GM21360 (cell line): ENCODE results near the gene PPARG.
"Not testable (repeated sequence)": the region's sequence is repeated elsewhere in the genome, so short reads cannot be mapped to it uniquely, and the experiment has no call there.

Experiments
- ATAC-seq: cut with Tn5 transposase; IDR thresholded peaks from one replicate; pipeline ENCODE4 v1.9.1; 2021; ENCODE audit warnings: mild to moderate bottlenecking, moderate library complexity; ENCODE audit not compliant: unreplicated experiment

The PPARG gene

DNA sequence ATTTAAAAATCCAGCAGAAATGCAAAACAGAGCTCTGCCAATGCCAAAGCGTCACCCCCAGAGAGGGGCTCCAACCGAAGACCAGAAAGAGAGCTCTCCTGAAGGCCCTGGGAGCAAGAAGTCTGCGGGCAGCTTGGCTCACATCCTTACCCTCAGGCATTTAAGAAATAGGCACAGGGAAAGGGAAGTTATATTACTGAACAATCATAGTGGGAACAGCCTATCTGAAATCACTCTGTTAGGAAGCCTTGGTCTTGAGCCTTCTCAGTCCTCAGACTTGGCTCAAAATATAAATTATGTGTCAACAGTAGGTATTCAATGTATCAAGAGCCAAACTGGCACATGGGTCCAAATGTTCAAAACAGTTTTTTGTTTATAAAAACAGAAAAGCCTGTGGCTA is 10.3 kb upstream of the PPARG start:
- ATAC-seq: no peak

DNA sequence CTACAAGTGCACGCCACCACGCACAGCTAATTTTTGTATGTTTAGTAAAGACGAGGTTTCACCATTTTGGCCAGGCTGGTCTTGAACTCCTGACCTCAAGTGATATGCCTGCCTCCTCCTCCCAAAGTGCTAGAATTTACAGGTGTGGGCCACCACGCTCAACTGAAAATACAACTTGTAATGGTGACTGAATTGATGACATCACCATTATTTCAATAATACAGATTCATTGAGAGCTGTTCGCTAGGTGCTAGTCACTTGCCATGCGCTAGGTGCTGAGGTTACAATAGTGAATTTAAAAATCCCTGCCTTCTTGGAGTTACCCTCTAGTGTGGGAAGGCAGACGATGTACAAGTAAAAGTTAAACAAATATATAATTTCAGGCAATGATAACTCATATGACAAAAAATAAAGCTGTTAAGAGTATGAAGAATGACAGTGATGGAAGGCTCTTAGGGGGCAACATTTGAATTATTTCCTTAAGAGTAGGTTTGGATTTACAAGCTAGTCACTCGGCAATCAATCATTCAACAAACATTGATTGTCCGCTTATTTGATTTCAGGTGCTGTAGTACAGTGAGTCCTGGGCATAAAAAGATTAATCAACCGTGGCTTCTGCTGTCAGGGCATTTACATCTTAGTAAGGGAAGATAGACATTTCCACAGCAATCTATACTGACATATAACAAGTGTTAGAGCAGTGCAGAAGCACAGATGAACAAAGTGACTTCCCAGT is 9.1 kb upstream of the PPARG start:
- ATAC-seq: no peak

DNA sequence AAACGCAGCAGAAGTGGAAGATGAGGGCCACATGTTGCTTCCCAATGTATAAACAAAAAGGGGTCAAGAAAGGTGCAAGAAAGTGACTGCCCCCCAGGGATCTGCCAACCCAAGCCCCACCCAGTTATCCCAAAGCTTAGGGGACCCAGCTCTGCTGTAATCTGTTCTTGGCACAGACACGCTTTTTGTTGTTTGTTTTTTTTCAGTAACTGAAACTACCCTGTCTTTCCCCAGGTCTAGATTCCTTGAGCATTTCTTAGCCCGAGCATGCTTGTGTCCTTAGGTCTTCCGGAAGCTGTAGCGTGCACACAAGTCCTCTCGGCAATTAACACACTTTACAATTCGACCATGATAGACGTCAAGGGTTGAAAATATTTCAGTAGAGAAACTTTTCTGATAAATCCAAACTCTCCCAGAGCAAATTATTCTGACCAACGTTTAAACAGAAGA is 8.5 kb upstream of the PPARG start:
- ATAC-seq: no peak

DNA sequence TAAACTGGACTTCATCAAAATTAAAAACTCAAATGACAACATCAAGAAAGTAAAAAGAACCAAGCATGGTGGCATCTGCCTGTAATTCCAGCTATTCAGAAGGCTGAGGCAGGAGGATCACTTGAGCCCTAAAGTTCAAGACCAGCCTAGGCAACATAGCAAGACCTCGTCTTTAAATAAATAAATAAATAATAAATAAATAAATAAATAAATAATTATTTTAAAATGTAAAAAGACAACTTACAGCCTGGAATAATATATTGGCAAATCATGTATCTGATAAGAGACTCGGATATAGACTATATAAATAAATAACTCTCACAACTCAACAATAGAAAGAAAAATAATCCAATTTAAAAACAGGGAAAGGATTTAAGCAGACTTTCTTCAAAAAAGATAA is 4.3 kb upstream of the PPARG start:
- no peak for ATAC-seq

DNA sequence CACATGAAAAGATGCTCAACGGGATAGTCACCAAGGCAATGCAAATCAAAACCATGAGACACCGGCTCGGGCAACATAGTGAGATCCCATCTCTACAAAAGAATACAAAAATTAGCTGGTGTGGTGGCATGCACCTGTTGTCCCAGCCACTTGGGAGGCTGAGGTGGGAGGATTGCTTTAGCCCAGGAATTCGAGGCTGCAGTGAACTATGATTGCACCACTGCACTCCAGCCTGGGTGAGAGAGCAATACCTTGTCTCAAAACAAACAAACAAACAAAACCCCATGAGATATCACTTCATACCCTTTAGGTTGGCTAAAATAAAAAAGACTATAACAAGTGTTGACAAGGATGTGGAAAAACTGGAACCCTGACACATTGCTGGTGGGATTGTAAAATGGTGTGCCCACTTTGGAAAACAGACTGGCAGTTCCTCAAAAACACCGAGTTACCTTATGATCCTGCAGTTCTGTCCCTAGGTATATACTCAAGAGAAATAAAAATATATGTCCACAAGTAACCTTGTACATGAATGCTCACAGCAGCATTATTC is 3.8 kb upstream of the PPARG start:
- ATAC-seq: no peak

DNA sequence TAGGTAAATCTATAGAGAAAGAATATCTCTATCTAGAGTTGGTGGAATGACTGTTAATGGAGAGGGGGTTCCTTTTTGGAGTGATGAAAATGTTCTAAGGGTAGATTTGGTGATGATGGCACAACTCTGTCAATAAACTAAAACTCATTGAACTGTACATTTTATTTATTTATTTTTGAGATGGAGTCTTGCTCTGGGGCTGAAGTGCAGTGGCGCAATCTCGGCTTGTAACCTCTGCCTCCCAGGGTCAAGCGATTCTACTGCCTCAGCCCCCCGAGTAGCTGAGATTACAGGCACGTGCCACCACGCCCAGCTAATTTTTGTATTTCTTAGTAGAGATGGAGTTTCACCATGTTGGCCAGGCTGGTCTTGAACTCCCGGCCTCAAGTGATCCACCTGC is 3.1 kb upstream of the PPARG start:
- not testable (repeated sequence) for ATAC-seq

DNA sequence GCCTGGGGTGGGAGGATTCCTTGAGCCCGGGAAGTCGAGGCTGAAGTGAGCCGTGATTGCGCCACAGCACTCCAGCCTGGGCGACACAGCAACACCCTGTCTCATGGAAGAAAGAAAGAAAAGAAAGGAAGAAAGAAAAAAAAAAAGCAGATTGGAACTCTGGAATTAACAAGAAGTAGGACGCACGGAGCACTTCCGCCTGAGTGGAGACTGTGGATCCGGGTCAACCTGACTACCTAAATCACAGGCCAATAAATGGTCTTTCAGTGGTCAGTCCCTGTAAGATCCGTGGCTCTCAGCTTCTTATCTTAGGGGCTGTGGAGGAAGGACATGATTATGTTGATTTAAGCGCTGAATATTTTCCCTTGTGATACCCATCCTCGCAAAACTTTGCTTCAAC is 2.4 kb upstream of the PPARG start:
- ATAC-seq: no peak

DNA sequence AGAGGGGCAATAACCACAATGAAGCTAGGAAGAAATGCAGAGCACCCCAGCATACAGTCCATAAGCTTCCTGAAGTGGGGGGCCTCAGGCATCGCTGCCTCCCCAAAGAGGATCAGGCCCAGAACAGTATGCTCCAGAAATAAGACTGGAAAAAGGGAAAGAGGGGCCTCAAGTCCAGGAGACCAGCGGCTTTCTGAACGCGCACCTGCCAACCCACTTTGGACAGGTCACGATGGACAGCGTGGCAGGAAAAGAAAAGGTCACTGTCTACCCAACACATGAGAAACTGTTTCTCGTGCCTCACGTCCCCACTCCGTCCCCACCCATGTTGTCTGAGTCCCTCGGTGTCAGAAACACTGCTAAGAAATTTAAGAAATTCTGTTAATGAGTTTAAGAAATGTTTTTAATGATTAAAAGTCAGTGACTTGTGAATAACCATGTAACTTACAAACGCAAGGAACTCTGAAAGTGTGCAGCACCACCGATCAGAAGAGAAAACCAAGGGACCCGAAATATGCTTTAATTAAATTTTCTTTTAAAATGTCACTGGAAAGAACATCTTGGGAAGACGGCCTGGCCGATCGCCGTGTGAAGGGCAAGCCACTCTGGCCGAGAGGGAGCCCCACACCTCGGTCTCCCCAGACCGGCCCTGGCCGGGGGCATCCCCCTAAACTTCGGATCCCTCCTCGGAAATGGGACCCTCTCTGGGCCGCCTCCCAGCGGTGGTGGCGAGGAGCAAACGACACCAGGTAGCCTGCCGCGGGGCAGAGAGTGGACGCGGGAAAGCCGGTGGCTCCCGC is 1.7 kb upstream of the PPARG start:
- no peak for ATAC-seq

DNA sequence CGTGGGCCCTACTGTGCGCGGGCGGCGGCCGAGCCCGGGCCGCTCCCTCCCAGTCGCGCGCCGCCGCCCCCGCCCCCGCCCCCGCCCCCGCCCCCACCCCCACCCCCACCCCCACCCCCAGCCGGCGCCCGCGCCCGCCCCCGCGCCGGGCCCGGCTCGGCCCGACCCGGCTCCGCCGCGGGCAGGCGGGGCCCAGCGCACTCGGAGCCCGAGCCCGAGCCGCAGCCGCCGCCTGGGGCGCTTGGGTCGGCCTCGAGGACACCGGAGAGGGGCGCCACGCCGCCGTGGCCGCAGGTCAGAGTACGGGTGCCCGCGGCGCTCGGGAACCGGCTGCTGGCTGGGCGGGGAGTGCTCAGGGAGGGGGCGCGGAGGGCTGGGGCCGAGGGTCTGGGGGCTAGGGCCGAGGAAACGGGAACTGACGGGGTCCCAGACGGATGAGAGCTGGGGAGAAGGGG is 1.1 kb upstream of the PPARG start:
- ATAC-seq: no peak

DNA sequence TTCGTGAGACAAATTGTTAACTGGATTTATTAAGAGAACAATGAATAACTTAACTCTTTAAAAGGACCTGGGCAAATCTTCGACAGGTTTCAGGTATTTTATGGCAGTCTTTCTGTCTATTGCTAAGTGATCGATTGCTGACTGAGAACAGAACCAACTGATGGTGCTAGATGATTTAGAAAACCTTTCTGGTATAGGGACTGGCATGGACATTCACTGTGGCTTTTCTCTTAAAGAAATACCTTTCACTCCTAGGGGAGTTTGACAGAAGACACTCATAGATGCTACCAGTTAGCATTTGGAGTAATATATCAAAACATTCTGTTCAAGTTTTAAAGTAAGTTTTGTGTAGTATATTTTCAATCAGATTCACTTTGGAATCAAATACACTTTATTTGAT is 654 bp downstream of the PPARG start:
- no peak for ATAC-seq

DNA sequence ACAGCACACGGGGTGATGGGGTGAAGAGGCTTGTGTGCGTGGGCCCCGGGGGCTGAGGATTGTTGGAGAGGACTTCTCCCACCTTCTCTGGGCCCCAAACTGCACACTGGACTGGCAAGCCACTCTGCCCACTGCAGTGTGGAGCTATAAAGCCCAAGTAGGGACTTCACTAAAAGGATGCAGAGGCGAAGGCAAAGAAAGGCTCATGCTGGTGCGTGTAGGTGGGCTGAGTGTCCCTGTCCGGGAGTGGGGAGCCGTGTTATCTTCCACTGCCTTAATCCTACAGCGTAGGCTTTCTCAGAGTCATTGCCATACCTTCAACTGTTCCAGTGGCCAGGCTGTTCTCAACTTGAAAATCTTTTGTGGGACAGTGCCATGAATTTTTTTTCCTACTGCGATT is 3.9 kb downstream of the PPARG start:
- no peak for ATAC-seq

DNA sequence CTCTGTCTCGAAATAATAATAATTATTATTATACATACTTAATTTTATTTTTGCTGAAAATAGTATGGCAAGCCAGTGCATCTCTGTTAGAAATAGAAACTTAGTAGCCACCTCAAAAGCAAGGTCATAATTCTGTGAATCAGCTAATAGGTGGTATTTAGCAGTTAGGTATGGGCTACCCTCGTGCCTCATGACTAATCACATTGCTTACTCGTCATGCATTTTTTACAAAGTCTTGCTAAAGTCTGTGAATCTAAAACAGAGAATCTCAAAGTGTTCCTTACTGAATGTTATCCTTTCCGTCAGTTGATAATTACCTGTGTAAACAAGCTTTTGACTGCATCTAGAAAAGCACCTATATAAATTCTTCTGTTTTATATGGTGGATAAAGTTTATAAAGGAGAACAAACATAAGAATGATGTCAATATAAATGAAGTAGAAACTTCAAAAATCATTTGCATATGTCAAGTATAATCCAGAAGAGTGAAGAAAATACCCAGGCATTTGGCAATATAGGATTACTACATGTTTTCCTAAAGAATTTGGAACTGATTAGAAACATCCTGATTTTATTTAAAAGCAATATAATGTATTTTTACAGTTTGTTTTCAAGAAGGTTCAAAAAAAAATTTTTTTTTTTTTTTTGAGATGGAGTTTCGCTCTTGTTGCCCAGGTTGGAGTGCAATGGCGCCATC is 6.2 kb downstream of the PPARG start:
- ATAC-seq: no peak

DNA sequence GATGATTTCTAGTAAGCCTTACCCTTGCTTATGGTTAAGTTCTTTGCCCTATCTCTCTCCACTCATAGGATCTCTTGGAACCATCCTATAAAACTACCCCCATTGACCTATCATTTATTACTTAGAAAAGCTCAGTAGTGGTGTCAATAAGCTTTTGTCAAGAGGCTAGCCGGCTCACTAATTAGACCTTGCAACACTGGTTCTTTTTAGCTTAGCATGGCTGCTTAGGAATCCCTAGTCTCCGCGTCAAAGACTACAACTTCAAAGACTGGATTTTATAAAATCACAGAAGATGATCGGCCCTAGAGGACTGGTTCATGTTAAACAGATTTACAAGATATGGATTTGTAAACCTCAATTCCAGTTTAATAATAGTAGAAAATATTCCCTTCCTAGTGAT is 7.6 kb downstream of the PPARG start:
- ATAC-seq: no peak

DNA sequence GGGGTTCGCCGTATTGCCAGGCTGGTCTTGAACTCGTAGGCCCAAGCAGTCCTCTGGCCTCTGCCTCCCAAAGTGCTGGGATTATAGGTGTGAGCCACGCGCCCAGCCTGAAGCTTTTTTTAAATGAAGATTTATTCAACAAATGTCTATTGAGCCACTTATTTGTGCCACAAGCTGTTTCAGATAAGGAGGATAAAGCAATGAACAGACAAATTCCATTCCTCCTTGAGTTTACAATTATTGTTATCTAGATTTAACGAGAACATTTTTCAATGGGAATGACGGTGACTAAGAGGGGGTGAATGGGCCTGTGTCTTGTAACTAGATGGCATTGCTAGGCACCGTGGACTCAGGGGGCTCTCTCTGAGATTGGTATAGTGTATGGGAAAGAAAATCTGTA is 10.2 kb downstream of the PPARG start:
- no peak for ATAC-seq

DNA sequence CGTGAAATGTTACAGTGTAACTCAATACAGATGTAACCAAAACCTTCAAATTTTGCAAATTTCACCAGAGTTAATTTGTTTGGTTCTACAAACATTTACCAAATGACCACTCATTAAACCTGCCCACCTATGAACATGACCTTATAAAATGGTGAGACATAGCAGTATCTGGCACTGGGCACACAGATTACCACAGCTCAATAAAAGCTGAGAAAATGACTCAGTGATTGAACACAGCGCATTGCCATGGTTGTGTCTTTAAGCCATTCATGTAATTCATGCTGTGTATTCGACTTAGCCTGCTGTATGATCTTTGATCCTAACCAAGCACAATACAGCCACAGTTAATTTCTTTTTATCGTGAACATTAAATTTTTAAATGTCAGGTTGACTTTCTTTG is 11.3 kb downstream of the PPARG start:
- no peak for ATAC-seq

DNA sequence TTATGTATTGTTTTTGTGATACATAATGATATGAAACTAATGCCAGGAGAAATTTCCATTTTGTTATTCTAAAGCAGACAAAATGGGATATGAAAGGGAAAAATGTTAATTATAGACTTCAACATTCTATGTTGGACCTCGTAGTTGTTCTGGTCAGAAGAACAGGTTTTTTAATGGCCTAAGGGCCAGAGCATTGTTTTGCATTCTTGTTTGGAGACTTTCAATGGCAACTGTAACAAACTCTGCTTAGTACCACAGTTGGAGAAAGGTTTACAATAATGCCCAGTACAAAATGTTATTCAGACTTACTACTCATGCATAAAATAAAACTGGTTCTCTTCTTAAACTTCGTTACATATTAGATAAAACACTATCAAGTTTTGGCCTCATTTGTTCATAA is 12.2 kb downstream of the PPARG start:
- no peak for ATAC-seq

DNA sequence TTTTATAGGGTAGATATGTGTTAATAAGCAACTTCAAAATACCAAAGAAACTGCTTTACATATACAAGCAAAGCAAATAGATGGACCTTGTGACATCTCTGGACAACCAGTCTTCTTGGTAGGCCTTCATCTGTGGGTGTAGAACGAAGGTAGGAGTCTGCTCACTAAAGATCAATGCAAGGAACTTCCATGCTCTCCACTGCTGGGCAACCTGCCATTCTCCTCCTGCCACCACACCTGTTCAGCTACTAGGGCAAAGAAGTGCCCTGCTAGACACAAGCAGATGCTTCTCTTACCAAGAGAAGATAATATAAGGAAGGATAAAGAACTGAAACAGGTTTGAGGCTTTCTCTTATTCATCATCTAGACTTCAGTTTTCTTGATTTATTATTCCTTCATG is 12.6 kb downstream of the PPARG start:
- ATAC-seq: no peak

DNA sequence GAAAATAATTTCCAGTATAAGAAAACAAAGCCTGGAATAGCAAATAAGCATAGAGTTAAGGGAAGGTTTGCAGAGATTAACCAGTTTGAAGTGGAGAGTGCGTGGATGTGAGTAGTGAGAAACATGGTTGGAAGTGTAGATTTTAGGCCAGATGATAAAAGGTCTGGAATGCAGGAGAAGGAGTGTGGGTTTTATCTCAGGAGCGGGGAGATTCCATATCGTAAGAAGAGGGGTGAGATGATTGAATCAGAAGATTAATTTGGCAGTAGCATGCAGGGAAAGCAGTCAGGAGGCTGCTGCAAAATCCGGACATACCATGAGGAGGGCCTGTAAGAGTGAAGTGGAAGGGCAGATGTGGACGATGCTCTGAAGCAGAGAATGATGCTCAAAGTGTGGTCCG is 13.7 kb downstream of the PPARG start:
- no peak for ATAC-seq

DNA sequence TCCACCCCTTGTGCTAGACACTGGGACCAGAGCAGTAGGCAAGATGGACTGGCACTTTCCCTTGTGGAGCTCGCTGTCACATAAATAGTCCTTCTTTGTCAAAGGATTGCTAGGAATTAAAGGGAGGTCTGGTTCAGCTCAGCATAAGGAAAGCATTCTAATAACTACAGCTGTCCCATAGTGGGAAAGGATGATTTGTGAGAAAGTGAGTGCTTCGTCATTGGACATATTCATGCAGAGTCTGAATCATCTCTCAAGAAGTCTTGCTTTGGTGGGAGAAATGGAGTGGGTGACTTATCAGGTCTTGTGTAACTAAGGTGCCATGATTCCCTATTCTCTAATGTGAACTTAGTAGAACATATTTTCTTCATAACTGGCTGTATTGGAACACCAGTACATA is 14.7 kb downstream of the PPARG start:
- no peak for ATAC-seq

DNA sequence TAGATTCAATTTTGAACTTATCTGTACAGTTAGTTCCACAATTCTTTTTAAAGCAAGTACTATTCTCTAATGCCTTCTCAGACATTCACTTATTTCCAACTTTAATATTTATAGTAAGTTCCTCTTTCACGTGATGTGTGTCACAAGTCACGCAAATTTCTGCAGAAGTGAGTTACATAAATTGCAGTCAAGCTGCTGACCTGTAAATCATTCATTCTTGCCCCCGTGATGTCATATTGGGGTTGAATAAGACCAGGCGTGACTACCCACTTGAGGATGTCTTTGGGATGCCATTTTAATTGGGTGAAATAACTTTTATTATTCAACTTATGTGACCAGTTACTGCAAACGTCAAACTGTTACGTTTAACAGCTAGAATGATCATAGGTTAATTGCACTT is 15.1 kb downstream of the PPARG start:
- ATAC-seq: no peak

DNA sequence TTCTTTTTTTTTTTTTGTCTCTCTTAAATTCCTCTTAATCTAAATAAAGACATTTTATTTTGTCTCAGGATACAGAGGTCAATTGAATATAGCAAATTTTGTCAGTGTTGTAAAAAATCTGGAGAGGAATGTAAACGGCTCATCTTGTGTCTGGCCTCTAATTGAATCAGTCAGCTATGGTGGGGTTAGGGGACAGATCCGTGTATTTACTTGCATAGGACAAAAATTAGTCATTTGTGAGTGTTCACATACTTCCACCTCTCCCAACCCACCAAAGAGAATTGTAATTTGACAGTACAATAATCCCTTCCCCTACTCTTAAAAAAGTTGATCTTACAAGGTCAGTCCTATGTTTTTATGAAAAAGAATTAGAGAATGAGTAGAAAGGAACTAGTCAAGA is 18.3 kb downstream of the PPARG start:
- ATAC-seq: no peak

DNA sequence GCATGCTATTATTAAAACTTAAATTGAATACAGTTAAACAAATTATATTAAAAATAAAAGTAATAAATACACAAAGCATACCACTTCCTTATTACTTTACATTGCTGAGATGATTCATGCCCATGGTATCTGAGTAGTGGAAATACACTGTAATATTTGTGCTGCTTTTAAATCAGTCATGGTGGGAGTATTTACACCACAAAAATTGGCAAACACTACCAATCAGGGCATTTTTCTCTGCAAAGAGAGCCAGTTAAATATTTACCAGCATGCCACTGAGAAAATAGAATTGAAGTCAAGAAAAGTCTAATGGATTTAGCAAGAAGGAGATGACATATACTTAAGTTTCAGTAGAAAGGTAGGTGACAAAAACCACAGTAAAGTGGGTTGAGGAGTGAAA is 19.6 kb downstream of the PPARG start:
- no peak for ATAC-seq
